NCI-H187 treated with DMSO at 0.1 percent for 48 hours (cell line): ENCODE data around the gene FIGLA.
"Not testable (repeated sequence)": the region's sequence is repeated elsewhere in the genome, so short reads cannot be mapped to it uniquely, and the experiment has no call there.

Source experiments
- DNase-seq: peaks from one replicate; lab custom pipeline; 2025; lab: John Stamatoyannopoulos, UW

The FIGLA gene

DNA sequence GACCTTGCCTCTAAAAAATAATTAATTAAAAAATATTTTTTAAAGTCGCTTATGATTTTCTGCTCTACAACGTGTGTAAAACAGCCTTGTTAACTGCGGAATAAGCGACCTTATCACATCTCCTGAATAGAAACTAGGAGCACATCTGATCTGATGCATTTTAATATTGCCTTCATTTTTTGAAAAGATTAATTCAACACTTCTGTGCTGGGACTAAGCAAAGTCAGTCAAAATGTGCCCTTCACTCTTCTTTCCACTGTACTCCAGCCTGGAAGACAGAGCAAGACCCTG lies 17.3 kb upstream of the FIGLA start:
- no peak for DNase-seq

DNA sequence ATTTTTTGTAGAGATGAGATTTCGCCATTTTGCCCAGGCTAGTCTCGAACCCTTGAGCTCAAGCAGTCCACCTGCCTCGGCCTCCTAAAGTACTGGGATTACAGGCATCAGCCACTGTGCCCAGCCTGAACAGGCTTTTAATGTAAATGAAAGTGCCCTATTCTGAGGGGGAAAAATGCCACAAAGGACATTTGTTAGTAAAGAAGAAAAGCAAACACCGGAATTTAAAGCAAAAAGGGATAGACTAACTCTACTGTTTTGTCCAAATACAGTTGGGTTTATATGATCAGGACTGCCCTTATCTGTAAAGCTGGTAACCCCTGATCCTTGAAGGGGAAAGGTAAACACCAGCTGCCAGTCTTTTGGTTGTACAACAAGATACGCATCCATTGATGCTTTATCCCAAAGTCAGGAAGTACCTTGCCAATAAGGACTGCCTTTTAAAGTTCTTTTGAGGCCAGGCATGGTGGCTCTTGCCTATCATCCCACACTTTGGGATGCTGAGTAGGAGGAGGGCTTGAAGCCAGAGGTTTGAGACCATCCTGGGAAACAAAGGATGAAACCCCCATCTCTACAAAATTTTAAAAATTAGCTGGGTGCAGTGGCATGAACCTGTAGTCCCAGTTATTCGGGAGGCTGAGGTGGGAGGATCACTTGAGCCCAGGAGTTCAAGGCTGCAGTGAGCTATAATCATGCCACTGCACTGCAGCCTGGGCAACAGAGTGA lies 16.8 kb upstream of the FIGLA start:
- no peak for DNase-seq

GRCh38 chr2:70806620-70807019 lies 16.2 kb upstream of the FIGLA start:
- no peak for DNase-seq

GRCh38 chr2:70806013-70806412 lies 15.6 kb upstream of the FIGLA start:
- peak; percentile 27 for DNase-seq

DNA sequence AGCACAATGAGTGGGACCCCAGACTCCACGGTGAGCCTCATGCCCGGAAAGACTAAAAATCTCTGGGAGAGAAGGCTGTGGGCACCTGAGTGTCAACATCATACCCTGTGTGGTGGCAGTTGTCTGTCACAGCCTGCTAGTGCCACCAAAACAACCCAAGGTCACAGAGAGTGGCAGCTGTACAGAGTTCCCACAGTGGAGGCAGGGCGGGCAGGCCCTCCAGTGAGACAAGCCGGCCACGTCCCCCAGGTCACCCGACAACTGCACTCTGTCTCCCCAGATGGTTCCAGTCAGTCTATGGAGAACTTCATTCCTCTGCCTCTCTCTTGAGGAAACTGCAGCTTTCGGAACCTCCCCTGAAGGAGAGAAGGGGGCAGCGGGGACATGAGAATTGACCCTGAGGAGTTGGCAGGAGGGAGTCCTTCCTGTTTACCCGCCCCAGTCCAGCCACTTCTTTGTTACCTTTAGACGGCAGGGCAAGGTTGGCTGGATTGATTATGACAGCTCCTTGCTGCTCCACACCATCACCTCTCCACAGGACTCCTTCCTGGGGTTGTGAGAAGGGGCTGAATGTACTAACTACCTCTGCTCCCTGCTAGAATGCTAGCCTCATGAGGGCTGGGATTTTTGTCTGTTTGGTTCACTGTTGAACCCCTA lies 11.3 kb upstream of the FIGLA start:
- DNase-seq: no peak

- no peak for DNase-seq
Observed at GRCh38 chr2:70799706-70800105, 9.3 kb upstream of the FIGLA start.

DNA sequence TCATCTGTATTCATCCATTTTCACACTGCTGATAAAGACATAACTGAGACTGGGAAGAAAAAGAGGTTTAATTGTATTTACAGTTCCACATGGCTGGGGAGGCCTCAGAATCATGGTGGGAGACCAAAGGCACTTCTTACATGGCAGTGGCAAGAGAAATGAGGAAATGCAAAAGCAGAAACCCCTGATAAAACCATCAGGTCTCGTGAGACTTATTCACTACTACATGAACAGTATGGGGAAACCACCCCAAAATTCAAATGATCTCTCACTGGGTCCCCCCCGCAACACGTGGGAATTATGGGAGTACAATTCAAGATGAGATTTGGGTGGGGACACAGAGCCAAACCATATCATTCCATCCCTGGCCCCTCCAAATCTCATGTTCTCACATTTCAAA lies 7.6 kb upstream of the FIGLA start:
- DNase-seq: not testable (repeated sequence)

GRCh38 chr2:70797506-70797905 lies 7.1 kb upstream of the FIGLA start:
- DNase-seq: no peak

DNA sequence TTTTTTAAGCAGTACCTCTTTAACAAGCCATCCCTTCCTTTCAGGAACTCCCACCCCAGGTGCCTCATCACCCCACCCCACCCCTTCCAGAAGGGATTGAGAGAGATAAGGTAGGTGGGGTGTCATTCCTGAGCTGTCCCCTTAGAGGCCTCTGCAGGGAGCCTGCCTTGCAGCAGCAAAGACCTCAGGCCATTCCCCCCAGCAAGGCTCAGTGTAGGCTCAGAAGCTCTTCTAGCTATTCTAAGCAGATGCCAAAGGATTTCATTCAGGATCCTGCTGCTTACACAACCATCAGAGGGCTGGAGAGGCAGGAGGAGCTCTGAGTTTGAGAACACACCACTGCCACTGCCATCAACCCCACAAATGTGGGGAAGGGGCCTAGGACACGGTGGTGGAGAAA lies 5.8 kb upstream of the FIGLA start:
- DNase-seq: no peak

- DNase-seq: no peak
Observed at GRCh38 chr2:70795164-70795995, 4.9 kb upstream of the FIGLA start.

DNA sequence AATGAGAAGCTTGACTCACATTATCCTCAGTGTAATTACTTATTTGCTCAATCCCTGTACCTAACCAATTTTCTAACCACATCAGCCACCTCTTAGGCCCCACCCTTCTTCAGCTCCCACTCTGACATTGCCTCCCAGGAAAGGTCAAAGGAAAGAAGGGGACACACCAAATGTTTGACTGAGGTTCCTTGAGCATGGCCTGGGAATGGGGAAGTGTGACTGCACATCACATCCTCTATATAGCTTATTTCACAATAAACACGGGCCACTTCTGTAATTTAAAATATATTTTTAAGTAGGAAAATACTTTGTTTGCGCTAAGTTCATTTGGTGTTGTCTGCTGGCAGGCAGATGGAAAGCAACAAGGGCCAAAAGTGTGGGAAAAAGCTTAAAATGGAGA lies 3.0 kb upstream of the FIGLA start:
- no peak for DNase-seq

GRCh38 chr2:70789304-70790135 lies 923 bp downstream of the FIGLA start:
- peak; percentile 3 for DNase-seq

DNA sequence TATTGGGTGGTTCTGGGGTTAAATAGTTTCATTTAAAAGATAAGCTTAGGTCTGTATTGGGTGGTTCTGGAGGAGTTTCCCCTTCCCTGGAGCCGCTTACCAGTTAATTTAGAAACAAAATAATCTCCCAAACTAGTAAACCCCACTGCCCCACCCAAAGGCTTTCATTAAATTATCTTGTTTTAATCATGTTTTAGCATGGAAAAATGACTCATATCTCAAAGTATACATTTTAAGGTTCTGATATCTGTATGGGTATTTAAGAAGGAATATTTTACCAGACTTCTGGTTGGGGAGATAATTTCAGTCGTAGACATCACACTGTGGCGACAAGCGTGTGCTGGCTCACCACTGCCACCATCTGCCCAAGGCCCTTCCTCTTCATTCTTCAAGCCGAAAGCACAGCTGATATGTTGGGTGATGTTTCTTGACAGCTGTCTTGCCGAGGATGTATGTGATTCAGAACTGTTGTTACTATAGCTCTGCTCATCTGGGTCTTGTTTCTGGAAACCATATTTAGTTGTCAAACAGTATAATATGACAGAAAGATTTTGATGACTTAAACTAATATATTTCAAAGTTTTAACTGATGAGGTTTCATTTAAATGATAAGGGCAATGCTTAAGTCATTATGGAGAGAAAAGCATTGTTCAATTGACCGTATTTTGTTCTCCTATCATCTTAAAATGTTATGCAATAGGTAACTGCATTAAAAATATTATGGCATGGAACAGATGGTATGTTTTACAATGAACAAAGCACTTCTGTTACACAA lies 5.1 kb downstream of the FIGLA start:
- no peak for DNase-seq

GRCh38 chr2:70784320-70784719 lies 6.1 kb downstream of the FIGLA start:
- DNase-seq: no peak

DNA sequence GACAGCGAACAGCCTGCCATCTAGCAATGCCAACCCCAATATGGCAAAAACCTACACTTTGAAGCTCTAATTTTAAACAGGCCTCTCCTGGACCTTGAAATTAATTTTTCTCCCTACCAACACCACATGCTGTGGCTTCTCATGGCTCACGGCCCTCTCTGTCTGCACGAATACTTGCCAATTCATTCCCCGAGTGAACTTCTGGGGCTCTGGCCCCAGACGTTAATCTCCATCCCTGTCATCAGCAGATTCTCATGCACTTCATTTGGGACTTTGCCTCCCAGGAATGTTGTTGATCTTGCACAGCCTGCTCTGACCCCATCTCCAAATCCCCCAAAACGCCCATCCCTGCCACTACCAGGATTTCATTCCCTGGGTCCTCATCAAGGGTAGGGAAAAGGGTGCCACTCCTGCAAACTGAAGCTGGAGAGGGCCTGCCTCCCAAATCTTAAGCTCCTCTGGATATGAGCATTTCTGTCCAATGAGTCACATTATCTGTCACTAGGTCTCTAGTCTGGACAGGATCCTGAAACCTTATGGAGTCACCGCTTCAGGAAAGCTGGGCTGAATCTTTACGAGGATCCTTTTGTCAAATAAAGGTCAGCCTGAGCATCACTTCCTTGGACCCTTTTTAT lies 10.4 kb downstream of the FIGLA start:
- DNase-seq: no peak

- DNase-seq: no peak
Observed at GRCh38 chr2:70779491-70779890, 11.0 kb downstream of the FIGLA start.

GRCh38 chr2:70778676-70779075 lies 11.8 kb downstream of the FIGLA start:
- DNase-seq: no peak

GRCh38 chr2:70777450-70777849 lies 13.0 kb downstream of the FIGLA start:
- no peak for DNase-seq

- no peak for DNase-seq
Observed at GRCh38 chr2:70776266-70776665, 14.2 kb downstream of the FIGLA start.

DNA sequence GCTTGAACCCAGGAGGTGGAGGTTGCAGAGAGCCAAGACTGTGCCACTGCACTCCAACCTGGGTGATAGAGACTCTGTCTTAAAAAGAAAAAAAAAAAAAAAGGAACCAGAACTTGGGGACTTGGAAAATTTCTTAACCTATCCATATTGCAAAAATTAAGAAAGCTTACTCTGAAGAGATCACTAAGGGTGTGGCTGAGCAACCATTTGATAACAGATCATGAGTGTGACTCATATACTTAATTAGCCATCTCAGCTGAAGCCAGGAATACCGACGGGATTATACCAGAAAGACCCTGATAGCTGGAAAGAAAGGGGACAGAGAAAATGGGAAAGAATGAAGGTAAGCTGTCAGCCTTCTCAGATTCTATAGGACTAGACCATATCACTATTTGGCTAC lies 15.3 kb downstream of the FIGLA start:
- DNase-seq: no peak
